ENCODE results near the gene ARHGEF28.

Gene ARHGEF28

DNA sequence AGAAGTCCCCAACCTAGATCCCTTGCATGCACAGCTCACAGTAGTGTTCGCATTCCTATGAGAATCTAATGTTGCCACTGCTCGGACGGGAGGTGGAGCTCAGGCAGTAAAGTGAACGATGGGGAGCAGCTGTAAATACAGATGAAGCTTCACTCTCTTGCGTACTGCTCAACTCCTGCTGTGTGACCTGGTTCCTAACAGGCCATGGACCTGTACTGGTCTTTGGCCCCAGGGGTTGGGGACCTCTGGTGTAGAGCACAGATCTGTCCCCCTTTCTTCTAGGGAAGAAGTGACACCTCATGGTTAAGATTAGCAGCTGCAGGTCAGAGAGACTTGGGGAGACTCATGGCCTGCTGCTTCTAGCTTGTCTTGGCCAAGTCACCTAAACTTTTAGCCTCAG lies 7.1 kb downstream of the ARHGEF28 start:
- Histone ChIP-seq H3K9ac (ENCODE audit: low read length in 5 of 5) (no peak overlapping the region), H3K4me3 (ENCODE audit: low read depth in 1 of 5, low read length in 5 of 5) (no peak overlapping the region), H3K9me3 (ENCODE audit: control insufficient read depth in 5 of 5, low read length in 5 of 5) (no peaks in the 10 kb centered on the region), H3K27ac (ENCODE audit: low read depth, low read length) (no peak overlapping the region), H3K27me3 (ENCODE audit: control insufficient read depth in 5 of 5, insufficient read depth in 4 of 5, low read length in 5 of 5) (no peaks in the 10 kb centered on the region), H3K36me3 (ENCODE audit: control insufficient read depth in 5 of 5, insufficient read depth in 5 of 5, low read length in 5 of 5) (no peaks in the 10 kb centered on the region), H3K4me1 (ENCODE audit: control insufficient read depth in 5 of 5, insufficient read depth in 5 of 5, low read length in 5 of 5) (no peaks in the 10 kb centered on the region)

DNA sequence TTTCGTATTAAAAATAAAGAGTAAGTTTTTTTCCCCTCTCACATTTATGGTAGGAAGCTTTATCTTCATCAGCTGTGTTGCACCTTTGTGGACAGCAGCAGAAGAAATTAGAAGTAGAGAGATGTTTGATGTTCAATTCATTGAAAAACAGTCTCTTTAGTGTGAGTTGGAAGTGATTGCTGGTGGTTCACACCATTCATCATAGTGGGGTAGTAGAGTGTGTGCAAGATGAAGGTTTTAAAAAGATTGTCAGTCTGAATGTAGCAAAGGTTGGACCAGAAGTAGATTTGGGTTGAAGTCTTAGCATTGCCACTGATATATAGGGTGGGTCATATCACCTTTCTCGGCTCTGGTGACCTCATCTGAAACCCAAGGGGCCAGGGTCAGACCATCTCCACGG lies 10.4 kb downstream of the ARHGEF28 start:
- H3K9me3 ChIP-seq (ENCODE audit: control insufficient read depth in 5 of 5, low read length in 5 of 5), result no peaks in the 10 kb centered on the region

DNA sequence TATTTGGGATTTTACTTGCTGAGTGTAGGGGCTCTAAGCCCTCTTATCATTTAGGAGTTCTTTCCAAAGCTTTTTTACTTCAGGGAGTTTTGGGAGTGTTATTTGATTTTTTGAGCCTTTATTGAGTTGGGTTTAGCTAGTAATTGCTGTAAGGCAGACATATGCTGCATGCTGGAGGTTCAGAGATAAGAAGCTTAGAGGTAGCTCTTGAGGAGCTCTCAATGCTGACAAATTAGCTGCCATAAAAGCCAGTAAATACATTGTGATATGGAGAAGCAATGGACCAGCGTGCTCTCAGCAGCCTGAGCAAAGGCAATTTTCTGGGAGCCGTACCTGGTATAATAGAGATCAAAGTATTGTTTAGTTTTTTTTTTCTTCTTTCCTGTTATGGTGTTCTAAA lies 11.6 kb downstream of the ARHGEF28 start:
- peaks cover 0 to 4% (median 0%) of the 10 kb centered on the region in 5 donors for H3K4me1 ChIP-seq (ENCODE audit: control insufficient read depth in 5 of 5, insufficient read depth in 5 of 5, low read length in 5 of 5)
- H3K36me3 ChIP-seq (ENCODE audit: control insufficient read depth in 5 of 5, insufficient read depth in 5 of 5, low read length in 5 of 5), result no peaks in the 10 kb centered on the region
- H3K9me3 ChIP-seq (ENCODE audit: control insufficient read depth in 5 of 5, low read length in 5 of 5), result no peaks in the 10 kb centered on the region
- no peaks in the 10 kb centered on the region for H3K27me3 ChIP-seq (ENCODE audit: control insufficient read depth in 5 of 5, insufficient read depth in 4 of 5, low read length in 5 of 5)
- no peak overlapping the region for H3K9ac ChIP-seq (ENCODE audit: low read length in 5 of 5)
- no peak overlapping the region for H3K4me3 ChIP-seq (ENCODE audit: low read depth in 1 of 5, low read length in 5 of 5)
- H3K27ac ChIP-seq (ENCODE audit: low read depth, low read length), result no peak overlapping the region

More for the DNA sequence above, 10.4 kb downstream of the ARHGEF28 start:
- no peak overlapping the region for H3K27ac ChIP-seq (ENCODE audit: low read depth, low read length)
- H3K4me3 ChIP-seq (ENCODE audit: low read depth in 1 of 5, low read length in 5 of 5), result no peak overlapping the region
- H3K27me3 ChIP-seq (ENCODE audit: control insufficient read depth in 5 of 5, insufficient read depth in 4 of 5, low read length in 5 of 5), result no peaks in the 10 kb centered on the region
- peaks cover 0 to 4% (median 0%) of the 10 kb centered on the region in 5 donors for H3K4me1 ChIP-seq (ENCODE audit: control insufficient read depth in 5 of 5, insufficient read depth in 5 of 5, low read length in 5 of 5)
- no peak overlapping the region for H3K9ac ChIP-seq (ENCODE audit: low read length in 5 of 5)
- H3K36me3 ChIP-seq (ENCODE audit: control insufficient read depth in 5 of 5, insufficient read depth in 5 of 5, low read length in 5 of 5), result no peaks in the 10 kb centered on the region

- Histone ChIP-seq H3K9ac (ENCODE audit: low read length in 5 of 5) (no peak overlapping the region), H3K36me3 (ENCODE audit: control insufficient read depth in 5 of 5, insufficient read depth in 5 of 5, low read length in 5 of 5) (no peaks in the 10 kb centered on the region), H3K27ac (ENCODE audit: low read depth, low read length) (peak overlapping the region; percentile 39), H3K4me1 (ENCODE audit: control insufficient read depth in 5 of 5, insufficient read depth in 5 of 5, low read length in 5 of 5) (peaks cover 0 to 4% (median 0%) of the 10 kb centered on the region in 5 donors), H3K4me3 (ENCODE audit: low read depth in 1 of 5, low read length in 5 of 5) (no peak overlapping the region), H3K27me3 (ENCODE audit: control insufficient read depth in 5 of 5, insufficient read depth in 4 of 5, low read length in 5 of 5) (no peaks in the 10 kb centered on the region), H3K9me3 (ENCODE audit: control insufficient read depth in 5 of 5, low read length in 5 of 5) (no peaks in the 10 kb centered on the region)
These were observed 12.5 kb downstream of the ARHGEF28 start for GRCh38 chr5:73638344-73639095.

GRCh38 chr5:73640861-73641320 lies 14.9 kb downstream of the ARHGEF28 start:
- H3K4me1 ChIP-seq (ENCODE audit: control insufficient read depth in 5 of 5, insufficient read depth in 5 of 5, low read length in 5 of 5), result peaks cover 0 to 9% (median 0%) of the 10 kb centered on the region in 5 donors
- no peak overlapping the region for H3K4me3 ChIP-seq (ENCODE audit: low read depth in 1 of 5, low read length in 5 of 5)
- H3K9ac ChIP-seq (ENCODE audit: low read length in 5 of 5), result no peak overlapping the region
- H3K9me3 ChIP-seq (ENCODE audit: control insufficient read depth in 5 of 5, low read length in 5 of 5), result no peaks in the 10 kb centered on the region
- H3K36me3 ChIP-seq (ENCODE audit: control insufficient read depth in 5 of 5, insufficient read depth in 5 of 5, low read length in 5 of 5), result no peaks in the 10 kb centered on the region
- no peak overlapping the region for H3K27ac ChIP-seq (ENCODE audit: low read depth, low read length)
- no peaks in the 10 kb centered on the region for H3K27me3 ChIP-seq (ENCODE audit: control insufficient read depth in 5 of 5, insufficient read depth in 4 of 5, low read length in 5 of 5)

DNA sequence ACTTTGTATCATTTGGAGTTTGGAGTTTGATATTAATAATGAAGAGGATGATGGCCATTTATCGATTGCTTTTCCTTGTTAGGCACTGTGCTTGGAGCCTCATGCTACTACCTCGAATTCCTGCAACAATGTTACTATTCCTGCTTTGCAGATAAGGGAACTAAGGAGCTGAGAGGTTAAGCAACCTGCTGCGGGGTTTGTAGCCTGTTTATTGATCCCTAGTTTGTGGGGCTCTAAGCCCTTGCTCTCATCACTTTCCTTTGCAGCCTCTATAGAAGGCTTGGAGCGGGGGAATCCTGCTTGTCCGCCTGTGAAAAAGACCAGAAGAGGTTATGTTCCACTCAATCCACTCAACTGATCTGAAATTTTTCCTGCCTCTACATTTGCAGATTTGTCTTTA lies 15.8 kb downstream of the ARHGEF28 start:
- H3K9me3 ChIP-seq (ENCODE audit: control insufficient read depth in 5 of 5, low read length in 5 of 5), result no peaks in the 10 kb centered on the region
- peaks cover 0 to 9% (median 0%) of the 10 kb centered on the region in 5 donors for H3K4me1 ChIP-seq (ENCODE audit: control insufficient read depth in 5 of 5, insufficient read depth in 5 of 5, low read length in 5 of 5)
- no peaks in the 10 kb centered on the region for H3K36me3 ChIP-seq (ENCODE audit: control insufficient read depth in 5 of 5, insufficient read depth in 5 of 5, low read length in 5 of 5)
- H3K27me3 ChIP-seq (ENCODE audit: control insufficient read depth in 5 of 5, insufficient read depth in 4 of 5, low read length in 5 of 5), result no peaks in the 10 kb centered on the region
- H3K27ac ChIP-seq (ENCODE audit: low read depth, low read length), result no peak overlapping the region
- no peak overlapping the region for H3K9ac ChIP-seq (ENCODE audit: low read length in 5 of 5)
- H3K4me3 ChIP-seq (ENCODE audit: low read depth in 1 of 5, low read length in 5 of 5), result no peak overlapping the region

DNA sequence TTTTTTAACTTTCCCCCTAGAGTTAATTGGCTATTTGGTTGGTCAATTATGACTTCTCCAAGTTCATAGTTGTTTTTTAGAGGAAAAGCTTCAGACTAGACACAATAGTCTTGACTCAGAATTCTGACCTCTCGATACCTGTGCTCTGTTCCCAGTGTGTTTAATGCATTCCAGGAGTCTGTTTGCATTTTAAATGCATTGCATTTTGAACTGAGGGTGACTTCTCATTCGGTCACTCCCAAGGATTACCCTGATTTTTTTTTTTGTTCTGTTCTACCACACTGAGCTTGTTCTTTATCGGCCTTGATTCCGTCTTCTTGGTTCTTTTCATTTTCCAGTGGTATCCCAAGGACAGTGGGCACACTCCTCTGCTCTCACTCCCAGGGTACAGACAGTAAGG lies 16.3 kb downstream of the ARHGEF28 start:
- peaks cover 0 to 9% (median 0%) of the 10 kb centered on the region in 5 donors for H3K4me1 ChIP-seq (ENCODE audit: control insufficient read depth in 5 of 5, insufficient read depth in 5 of 5, low read length in 5 of 5)
- H3K27me3 ChIP-seq (ENCODE audit: control insufficient read depth in 5 of 5, insufficient read depth in 4 of 5, low read length in 5 of 5), result no peaks in the 10 kb centered on the region
- no peaks in the 10 kb centered on the region for H3K36me3 ChIP-seq (ENCODE audit: control insufficient read depth in 5 of 5, insufficient read depth in 5 of 5, low read length in 5 of 5)
- no peak overlapping the region for H3K9ac ChIP-seq (ENCODE audit: low read length in 5 of 5)
- H3K4me3 ChIP-seq (ENCODE audit: low read depth in 1 of 5, low read length in 5 of 5), result no peak overlapping the region
- H3K9me3 ChIP-seq (ENCODE audit: control insufficient read depth in 5 of 5, low read length in 5 of 5), result no peaks in the 10 kb centered on the region
- H3K27ac ChIP-seq (ENCODE audit: low read depth, low read length), result no peak overlapping the region

GRCh38 chr5:73644385-73644963 lies 18.5 kb downstream of the ARHGEF28 start:
- Histone ChIP-seq H3K4me3 (ENCODE audit: low read depth in 1 of 5, low read length in 5 of 5) (no peak overlapping the region), H3K9ac (ENCODE audit: low read length in 5 of 5) (no peak overlapping the region), H3K27ac (ENCODE audit: low read depth, low read length) (no peak overlapping the region), H3K9me3 (ENCODE audit: control insufficient read depth in 5 of 5, low read length in 5 of 5) (no peaks in the 10 kb centered on the region), H3K4me1 (ENCODE audit: control insufficient read depth in 5 of 5, insufficient read depth in 5 of 5, low read length in 5 of 5) (peaks cover 0 to 9% (median under 1%) of the 10 kb centered on the region in 5 donors), H3K27me3 (ENCODE audit: control insufficient read depth in 5 of 5, insufficient read depth in 4 of 5, low read length in 5 of 5) (no peaks in the 10 kb centered on the region), H3K36me3 (ENCODE audit: control insufficient read depth in 5 of 5, insufficient read depth in 5 of 5, low read length in 5 of 5) (no peaks in the 10 kb centered on the region)

DNA sequence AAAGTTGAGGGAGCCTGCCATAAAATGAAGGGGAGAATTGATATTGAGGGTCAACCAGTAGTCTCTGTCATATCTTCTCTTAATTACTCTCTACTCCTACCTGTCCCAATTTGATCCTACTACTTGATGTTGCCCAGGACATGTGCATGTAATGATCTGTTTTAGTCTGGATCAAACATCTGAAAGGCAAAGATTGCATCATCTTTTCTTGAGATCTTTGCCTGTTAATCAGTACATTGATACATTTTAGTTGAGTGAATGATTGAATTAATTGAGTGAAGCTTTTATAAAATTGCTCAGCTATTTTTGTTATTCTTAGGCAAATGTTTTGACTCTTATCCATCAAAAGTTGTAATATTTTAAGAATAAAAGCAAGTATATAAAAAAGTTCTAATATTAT lies 21.7 kb downstream of the ARHGEF28 start:
- Histone ChIP-seq H3K36me3 (ENCODE audit: control insufficient read depth in 5 of 5, insufficient read depth in 5 of 5, low read length in 5 of 5) (no peaks in the 10 kb centered on the region), H3K27me3 (ENCODE audit: control insufficient read depth in 5 of 5, insufficient read depth in 4 of 5, low read length in 5 of 5) (no peaks in the 10 kb centered on the region), H3K4me3 (ENCODE audit: low read depth in 1 of 5, low read length in 5 of 5) (no peak overlapping the region), H3K4me1 (ENCODE audit: control insufficient read depth in 5 of 5, insufficient read depth in 5 of 5, low read length in 5 of 5) (peaks cover 0 to 5% (median 0%) of the 10 kb centered on the region in 5 donors), H3K9ac (ENCODE audit: low read length in 5 of 5) (no peak overlapping the region), H3K27ac (ENCODE audit: low read depth, low read length) (no peak overlapping the region), H3K9me3 (ENCODE audit: control insufficient read depth in 5 of 5, low read length in 5 of 5) (no peaks in the 10 kb centered on the region)

DNA sequence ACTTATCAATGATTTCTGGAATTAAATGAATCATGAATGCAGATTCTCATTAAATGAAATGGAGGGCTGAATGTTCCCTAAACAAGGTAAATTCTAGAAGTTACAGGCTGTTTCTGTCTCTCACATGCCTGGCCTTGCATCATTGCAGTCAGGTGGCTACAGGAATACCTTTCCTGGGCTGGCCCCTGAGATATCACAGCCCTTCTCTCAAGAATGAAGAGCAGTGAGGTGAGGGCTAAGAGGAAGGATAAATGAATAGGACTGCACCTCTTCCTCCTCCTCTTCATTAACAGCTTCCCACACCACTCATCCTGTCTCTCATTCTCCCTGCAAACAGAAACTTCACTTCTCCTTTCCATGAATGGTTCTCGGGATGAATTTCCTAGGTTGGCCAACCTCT lies 22.5 kb downstream of the ARHGEF28 start:
- Histone ChIP-seq H3K27me3 (ENCODE audit: control insufficient read depth in 5 of 5, insufficient read depth in 4 of 5, low read length in 5 of 5) (no peaks in the 10 kb centered on the region), H3K4me1 (ENCODE audit: control insufficient read depth in 5 of 5, insufficient read depth in 5 of 5, low read length in 5 of 5) (peaks cover 0 to 5% (median 0%) of the 10 kb centered on the region in 5 donors), H3K9me3 (ENCODE audit: control insufficient read depth in 5 of 5, low read length in 5 of 5) (no peaks in the 10 kb centered on the region), H3K27ac (ENCODE audit: low read depth, low read length) (no peak overlapping the region), H3K36me3 (ENCODE audit: control insufficient read depth in 5 of 5, insufficient read depth in 5 of 5, low read length in 5 of 5) (no peaks in the 10 kb centered on the region), H3K4me3 (ENCODE audit: low read depth in 1 of 5, low read length in 5 of 5) (no peak overlapping the region), H3K9ac (ENCODE audit: low read length in 5 of 5) (no peak overlapping the region)

Measured in subcutaneous abdominal adipose tissue (tissue), 5 donors.